ENCODE data around the gene SAMD11. TPM values are rescaled to one million over a fixed set of nuclear protein-coding genes. Genes with fewer than 3 reads are reported as not detected.

The SAMD11 gene
- total RNA-seq, 4 donors from 2014 or later, result 0.44 to 1.9 (median 1.7) TPM; not detected in 1

DNA sequence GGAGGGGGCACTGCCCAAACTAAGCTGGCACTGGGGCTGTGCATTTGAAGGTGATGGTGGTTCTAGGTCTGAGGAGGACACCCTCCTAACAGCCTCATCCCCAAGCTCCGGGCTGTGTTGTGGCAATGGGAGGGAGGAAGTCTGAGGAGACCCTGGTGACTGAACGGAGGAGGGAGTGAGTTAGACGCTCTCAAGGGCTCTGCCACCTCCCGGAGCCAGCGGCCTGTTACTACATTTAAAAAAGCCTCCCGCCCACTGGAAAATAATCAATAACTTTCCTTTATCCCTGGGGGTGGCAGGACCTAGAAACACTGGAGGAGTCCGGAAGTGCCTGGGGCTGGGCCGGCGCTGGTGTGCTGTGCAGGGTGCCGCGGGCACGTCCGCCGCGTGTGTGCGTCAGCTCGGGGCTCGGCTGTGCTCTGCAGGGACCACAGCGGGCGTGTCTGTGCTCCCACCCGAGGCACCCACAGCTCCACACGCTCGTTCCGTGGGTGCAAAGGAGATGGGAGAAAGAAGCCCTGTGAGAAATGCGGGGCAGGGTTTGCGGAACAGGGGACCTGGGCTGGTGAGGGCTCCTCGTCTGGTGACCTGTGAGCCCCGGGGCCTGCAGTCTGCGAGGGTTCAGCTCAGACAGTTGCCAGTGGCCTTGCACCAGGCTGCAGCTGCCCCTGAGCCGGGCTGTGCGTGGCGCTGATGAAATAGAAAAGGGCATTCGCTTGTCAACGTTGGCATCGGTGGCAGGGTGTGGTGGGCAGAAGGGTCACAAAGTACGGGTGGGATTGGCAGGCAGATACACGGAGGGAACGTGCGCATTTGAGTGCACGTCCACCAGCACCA is 5.3 kb downstream of the SAMD11 start:
- no peak for TF ChIP-seq POLR2A (IDR thresholded peaks at IDR 0.05)
- TF ChIP-seq CTCF (IDR thresholded peaks at IDR 0.05), result no peak
- H3K4me3 ChIP-seq (ENCODE audit: low read depth, poor library complexity, severe bottlenecking), result no peak overlapping the region
- intact Hi-C loops (cut with DNase I; ENCODE audit: low total_unique reads), result no loop called here
- DNase-seq (ENCODE audit: low spot score in 2 of 2), result no peak
- 54 to 61% methylated on average over 40 of the region's 40 CpGs for WGBS, 2 donors

DNA sequence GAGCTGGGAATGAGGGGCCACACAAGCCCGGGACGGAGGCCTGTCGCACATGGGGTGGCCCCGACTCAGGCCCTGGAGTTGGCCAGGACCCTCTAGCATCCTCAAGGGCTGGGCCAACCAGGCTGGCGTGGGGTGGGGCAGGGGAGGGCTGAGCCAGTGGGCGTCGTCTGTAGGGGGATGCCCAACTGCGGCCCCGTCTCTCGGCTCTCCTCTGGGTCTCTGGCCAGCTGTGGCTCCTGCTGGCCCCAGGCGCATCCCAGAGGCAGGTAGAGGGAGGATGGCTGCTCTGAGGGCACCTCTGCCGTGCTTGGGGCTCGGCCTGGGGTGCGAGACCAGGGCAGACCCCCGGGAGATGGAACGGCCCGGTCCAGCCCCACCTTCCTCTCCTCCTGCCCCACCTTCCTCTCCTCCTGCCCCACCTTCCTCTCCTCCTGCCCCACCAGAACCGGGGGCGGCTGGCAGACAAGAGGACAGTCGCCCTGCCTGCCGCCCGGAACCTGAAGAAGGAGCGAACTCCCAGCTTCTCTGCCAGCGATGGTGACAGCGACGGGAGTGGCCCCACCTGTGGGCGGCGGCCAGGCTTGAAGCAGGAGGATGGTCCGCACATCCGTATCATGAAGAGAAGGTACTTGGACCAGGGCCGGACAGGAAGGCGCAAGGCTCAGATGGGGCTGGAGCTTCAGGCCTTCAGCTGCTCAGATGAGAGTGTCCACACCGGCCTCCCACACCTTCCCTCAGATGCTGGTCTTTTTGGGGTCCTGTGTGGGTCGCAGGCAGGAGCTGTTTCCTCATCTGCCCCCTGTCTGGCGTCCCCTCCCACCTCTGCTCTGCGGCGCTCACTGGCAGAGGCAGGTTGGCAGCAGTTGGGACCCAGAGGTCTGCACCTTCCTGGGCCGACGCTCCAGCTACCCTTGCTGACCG is 6.2 kb downstream of the SAMD11 start:
- no peak overlapping the region for H3K4me3 ChIP-seq (ENCODE audit: low read depth, poor library complexity, severe bottlenecking)
- TF ChIP-seq POLR2A (IDR thresholded peaks at IDR 0.05), result no peak
- no peak for TF ChIP-seq CTCF (IDR thresholded peaks at IDR 0.05)
- 69 to 73% methylated on average over 26 to 37 of the region's 40 CpGs for WGBS, 2 donors
- intact Hi-C loops (cut with DNase I; ENCODE audit: low total_unique reads), result no loop called here
- DNase-seq (ENCODE audit: low spot score in 2 of 2), result no peak

DNA sequence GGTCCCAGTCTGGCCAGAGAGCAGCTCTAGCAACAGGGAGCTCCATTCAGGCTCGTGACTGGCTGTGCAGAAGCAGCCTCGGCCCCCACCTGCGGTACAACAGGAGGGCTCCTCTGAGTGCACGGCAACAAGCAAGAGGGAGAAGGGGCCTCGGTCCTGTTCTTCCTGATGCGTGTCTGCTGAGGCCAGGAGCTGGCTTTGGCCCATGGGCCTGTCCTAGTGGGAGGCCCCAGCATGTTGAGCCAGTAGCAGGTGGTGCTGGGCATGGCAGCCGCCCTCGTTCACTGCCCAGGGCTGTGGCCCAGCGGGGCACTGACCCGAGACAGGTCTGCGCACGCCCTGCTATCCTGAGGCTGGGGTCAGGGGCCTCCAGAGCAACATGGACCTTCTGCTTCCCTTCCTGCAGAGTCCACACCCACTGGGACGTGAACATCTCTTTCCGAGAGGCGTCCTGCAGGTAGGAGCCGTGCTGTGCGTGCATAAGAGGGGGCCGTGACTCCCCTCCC is 7.0 kb downstream of the SAMD11 start:
- intact Hi-C loops (cut with DNase I; ENCODE audit: low total_unique reads), result no loop called here
- TF ChIP-seq CTCF (IDR thresholded peaks at IDR 0.05) (no peak), POLR2A (IDR thresholded peaks at IDR 0.05) (no peak)
- no peak for DNase-seq (ENCODE audit: low spot score in 2 of 2)
- 48 to 63% methylated on average over 17 of the region's 18 CpGs for WGBS, 2 donors
- H3K4me3 ChIP-seq (ENCODE audit: low read depth, poor library complexity, severe bottlenecking), result no peak overlapping the region

DNA sequence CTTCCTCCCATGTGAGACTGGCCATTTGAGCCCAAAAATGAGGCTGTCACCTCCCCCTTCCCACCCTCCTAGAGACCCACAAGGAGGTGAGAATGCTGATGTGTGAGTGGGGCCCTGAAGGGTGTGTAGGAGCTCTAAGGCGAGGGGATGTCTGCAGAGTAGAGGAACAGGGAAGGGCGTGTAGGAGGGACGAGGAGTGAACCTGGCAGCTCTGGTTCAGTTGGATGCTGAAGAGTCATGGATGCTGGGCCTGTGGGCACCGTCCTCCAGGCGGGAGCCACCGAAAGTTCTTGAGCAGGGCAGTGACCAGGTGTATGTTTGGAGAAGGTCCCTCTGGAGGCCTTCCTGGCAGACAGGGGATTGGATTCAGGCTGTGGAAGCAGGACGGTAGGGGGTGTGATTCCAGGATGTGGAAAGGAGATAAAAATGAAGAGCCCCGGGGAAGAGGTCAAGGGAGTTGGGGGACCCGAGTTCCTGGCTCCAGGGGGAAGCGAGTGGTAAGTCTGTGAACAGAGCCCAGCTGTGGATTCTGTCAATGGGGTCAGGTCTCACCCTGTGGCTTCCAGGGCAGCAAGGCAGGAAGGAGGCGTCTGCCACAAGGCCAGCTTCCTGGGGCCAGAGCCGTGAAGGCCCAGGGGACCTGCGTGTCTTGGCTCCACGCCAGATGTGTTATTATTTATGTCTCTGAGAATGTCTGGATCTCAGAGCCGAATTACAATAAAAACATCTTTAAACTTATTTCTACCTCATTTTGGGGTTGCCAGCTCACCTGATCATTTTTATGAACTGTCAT is 7.9 kb downstream of the SAMD11 start:
- TF ChIP-seq POLR2A (IDR thresholded peaks at IDR 0.05) (no peak), CTCF (IDR thresholded peaks at IDR 0.05) (no peak)
- WGBS, 2 donors, result 41 to 48% methylated on average over 15 of the region's 15 CpGs
- intact Hi-C loops (cut with DNase I; ENCODE audit: low total_unique reads), result loop anchor here (2.0 kb wide), 1 partner anchor 25 kb away; no protein-coding TSS in a partner anchor
- no peak for DNase-seq (ENCODE audit: low spot score in 2 of 2)
- H3K4me3 ChIP-seq (ENCODE audit: low read depth, poor library complexity, severe bottlenecking), result no peak overlapping the region

DNA sequence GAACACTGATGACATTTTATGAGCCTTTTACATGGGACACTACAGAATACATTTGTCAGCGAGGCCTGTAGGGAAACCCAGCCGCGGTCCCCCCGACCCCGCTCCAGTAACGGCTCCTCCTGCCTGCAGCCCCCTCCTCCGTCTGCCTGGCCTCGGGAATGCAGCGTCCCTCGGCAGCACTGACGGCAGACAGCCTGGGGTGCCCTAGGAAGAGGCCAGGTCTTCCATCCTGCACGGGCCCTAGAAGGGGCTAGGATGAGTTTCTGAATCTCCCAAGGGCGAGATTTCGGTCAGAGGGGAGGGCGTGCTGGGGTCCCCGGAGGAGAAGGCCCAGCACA is 8.4 kb downstream of the SAMD11 start:
- TF ChIP-seq CTCF (IDR thresholded peaks at IDR 0.05) (no peak), POLR2A (IDR thresholded peaks at IDR 0.05) (no peak)
- 56 to 62% methylated on average over 9 to 16 of the region's 16 CpGs for WGBS, 2 donors
- intact Hi-C loops (cut with DNase I; ENCODE audit: low total_unique reads), result loop anchor here (2.0 kb wide), 1 partner anchor 25 kb away; no protein-coding TSS in a partner anchor
- no peak overlapping the region for H3K4me3 ChIP-seq (ENCODE audit: low read depth, poor library complexity, severe bottlenecking)
- no peak for DNase-seq (ENCODE audit: low spot score in 2 of 2)
